GM19468 (cell line): ENCODE data around the gene RAD21L1.

ENCODE experiments used
- ATAC-seq: cut with Tn5 transposase; IDR thresholded peaks from one replicate; pipeline ENCODE4 v1.9.1; 2021; ENCODE audit warnings: mild to moderate bottlenecking, moderate library complexity, moderate number of reproducible peaks; ENCODE audit not compliant: unreplicated experiment; ENCODE audit errors: extremely low read depth

RAD21L1 gene

DNA sequence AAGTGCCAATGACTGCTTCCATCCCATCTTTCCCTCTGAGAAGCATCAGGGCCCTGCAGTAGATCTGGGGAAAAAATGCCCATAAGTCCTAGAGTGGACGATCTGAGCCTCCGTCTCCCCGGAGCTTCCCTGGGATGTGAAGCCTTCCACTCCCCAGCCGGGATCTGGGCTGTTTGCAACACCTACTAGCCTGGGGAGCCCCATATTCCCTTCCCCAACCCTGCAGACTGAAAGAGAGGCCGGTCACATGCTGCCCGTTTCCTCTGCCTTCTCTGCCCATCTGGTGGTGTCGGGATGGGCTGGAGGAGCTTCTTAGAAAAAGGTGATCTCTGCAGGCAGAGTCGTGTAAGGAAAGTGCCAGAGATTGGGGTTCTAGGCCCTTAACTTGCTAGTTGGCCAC lies 41.3 kb downstream of the RAD21L1 start:
- ATAC-seq, result no peak

DNA sequence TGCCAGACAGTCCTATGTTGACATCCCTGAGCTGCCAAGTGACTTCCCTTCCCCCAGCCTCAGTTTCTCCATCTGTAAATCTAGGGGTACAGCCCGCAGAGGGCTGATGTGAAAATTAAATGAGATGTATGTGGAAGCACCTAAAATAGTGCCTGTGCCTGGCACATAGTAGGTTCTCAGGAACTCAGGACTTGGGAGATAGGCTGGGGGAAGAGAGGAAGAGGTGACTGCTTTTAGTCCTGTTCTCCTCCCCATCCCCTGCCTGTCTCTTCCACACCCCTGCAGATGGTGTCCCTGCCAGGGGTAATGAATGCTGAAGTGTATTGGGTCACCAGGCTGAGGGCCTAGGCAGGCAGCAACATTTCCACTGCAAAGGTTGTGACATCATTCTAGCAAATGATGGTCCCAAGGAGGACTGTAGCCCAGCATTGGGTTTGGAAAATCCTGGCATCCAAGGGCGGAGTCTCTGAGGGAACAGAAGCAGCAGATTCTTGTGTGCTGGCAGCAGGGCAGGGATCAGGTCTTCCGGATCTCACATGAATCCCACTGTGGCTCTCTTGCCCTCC lies 42.0 kb downstream of the RAD21L1 start:
- no peak for ATAC-seq

DNA sequence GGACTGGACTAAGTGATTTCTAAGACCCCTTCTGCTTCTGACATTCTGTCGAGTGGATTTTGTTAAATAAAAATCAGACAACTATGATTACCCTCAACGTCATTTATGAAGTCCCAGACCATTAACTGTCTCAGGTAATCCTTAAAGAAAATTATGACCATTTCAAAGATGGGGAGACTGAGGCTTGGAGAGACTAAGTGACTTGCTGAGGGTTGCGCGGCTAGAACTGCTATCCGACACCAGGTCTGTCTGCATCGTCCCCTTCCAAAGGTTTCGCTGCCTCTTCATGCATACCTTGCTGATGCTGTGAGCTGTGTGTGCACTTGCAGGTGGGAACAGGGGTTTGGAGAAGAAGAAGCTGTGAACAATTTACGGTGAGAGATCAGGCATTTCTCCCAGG lies 43.4 kb downstream of the RAD21L1 start:
- no peak for ATAC-seq

DNA sequence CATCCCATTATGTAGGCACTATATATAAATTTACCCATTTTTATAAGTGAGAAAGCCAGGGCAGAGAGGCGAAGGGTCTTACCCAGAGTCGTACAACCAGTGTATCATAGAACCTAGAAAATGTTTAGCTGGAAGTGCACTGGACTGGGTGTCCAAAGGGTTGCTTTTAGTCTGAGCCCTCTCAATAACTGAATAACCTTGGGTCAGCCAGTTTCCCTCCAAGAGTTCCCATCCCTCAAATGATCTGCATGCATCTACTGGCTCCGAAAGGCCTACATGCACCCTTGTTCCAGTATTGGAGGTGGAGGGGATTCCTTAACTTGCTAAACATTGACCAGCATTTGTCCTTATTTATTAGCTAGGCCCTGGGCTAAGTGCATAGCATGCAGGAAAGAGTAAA lies 44.0 kb downstream of the RAD21L1 start:
- no peak for ATAC-seq

DNA sequence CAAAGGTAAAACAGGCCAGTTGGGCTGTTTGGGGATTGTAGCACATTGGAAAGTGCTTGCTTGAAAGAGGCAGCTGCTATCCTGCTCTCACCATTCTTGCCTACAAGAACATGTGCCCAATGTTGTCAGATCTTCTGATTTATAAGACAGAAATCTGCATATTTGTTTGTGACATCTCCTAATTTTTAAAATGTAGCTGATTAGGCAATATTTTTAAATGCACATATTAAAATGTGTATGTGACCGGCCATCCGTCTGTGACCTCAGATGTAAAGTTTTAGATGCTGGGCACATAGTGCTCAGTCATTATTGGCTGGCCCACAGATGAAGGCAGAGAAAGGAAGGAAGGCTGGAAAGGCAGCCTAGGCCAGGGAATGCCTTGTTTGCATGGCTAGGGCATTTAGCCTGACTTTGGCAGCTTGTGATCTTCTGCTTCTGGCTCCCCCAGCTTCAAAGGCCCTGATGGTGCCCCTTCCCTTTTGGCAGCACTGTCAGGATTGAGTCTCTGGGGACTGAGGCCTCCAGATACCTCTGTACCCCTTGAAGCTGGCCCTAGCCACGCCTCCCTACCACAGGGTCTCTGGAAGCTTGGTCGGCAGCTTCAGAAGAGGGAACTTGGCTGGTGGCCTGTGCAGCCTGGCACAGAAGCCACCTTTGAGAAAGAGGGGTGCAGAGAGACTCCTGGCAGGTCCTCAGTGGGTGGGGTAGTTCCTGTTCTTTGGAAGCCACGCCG lies 46.7 kb downstream of the RAD21L1 start:
- no peak for ATAC-seq

DNA sequence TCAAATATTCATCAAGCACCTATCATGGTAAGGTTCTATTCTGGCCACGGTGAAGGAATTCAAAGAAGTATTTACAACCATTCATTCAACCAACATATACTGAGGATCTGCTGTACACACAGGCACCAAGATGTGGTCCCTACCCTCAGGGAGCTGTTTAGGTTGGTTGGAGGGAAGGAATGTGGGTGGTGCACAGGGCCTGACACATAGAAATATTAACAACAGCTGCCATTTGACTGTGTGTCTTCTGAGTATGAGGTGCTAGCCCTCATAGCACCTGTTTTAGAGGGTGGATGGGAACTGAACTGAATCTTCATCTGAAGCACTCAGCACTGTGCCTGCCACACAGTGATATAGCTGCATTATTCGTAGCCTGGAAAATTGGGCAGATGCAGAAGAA lies 47.5 kb downstream of the RAD21L1 start:
- no peak for ATAC-seq

DNA sequence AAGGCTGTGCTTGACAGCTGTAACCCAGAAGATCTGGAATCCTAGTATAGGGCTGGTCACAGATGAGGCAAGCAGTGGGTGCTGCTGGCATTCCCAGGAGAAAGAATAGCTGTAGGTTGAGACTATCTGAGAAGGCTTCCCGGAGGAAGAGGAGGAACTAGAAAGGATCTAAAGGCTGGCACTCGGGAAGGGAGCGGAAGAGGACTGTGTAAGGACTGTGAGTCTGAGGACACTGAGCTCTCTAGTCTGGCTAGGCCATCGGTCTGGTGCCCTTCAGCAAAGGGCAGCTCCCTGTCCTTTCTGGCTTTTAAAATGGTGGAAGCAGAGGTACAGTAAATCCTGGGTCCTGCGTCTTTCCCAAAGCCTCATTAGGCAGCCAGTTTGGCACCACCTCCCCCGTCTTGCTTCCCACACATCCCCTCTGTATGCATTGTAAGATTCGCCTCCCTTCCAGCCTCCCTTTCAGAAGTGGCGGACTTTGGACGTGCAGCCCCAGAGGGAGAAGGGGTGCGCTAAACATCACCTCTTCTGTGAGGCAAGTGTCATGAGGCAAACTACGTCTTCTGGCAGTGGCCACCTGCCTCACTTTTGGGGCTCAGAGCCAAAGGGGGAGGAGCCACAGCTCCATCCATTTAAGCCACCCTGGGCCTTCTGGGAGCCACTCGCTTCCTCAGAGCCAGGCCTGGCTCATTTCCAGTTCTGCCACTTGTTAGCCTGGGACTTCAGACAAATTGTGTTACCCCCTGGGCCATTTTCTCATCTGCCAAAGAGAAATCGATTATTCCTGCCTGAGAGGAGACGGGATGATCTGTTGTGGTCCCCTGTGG lies 48.9 kb downstream of the RAD21L1 start:
- no peak for ATAC-seq

DNA sequence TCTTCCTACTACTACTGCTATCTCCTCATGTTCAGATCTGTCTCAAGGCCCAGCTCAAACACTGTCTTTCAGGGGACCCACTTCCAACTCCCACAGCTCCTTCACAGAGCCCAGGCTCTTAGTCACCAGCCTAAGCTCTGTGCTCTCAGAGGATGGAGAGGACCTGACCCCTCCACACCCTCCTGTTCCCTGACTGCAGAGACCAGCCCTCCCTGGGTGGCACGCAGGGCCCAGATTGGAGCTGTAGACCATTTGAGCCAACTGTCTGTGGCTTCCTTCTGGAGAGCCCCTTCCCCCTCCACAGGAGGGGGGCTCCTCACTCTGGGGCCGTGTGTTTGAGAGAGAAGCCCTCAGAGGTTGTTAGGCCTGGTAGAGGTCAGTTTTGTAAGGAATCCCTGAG lies 50.1 kb downstream of the RAD21L1 start:
- no peak for ATAC-seq

DNA sequence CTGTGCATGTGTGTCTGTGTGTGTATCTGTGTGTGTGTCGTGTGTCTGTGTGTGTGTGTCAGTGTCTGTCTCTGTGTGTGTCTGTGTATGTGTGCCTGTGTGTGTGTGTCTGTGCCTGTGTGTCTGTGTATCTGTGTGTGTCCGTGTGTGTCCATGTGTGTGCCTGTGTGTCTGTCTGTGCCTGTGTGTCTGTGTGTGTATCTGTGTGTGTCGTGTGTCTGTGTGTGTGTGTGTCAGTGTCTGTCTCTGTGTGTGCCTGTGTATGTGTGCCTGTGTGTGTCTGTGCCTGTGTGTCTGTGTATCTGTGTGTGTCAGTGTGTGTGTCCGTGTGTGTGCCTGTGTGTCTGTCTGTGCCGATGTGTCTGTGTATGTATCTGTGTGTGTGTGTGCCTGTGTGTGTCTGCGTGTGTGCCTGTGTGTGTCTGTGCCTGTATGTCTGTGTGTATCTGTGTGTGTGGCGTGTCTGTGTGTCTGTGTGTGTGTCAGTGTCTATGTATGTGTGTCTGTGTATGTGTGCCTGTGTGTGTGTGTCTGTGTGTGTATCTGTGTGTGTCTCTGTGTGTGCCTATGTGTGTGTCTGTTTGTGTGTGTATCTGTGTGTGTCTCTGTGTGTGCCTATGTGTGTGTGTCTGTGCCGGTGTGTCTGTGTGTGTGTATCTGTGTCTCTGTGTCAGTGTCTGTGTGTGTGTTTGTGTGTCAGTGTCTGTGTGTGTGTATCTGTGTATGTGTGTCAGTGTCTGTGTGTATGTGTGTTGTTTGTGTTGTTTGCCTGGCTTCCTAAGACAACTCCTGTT lies 51.9 kb downstream of the RAD21L1 start:
- ATAC-seq, result no peak

DNA sequence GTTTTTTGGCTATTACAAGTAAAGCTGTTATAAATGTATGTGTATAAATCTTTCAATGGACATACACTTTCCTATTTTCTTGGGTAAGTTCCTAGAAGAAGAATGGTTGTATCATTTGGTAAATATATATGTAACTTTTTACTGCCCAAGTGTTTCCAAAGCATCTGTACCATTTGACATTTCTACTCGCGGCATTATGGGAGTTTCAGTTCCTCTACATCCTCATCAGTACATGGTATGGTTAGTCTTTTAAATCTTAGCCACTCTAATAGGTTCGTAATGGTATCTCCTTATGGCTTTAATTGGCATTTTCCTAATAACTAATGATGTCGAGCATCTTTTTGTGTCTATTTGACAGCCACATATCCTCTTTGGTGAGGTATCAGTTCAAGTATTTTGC lies 53.1 kb downstream of the RAD21L1 start:
- ATAC-seq, result no peak

DNA sequence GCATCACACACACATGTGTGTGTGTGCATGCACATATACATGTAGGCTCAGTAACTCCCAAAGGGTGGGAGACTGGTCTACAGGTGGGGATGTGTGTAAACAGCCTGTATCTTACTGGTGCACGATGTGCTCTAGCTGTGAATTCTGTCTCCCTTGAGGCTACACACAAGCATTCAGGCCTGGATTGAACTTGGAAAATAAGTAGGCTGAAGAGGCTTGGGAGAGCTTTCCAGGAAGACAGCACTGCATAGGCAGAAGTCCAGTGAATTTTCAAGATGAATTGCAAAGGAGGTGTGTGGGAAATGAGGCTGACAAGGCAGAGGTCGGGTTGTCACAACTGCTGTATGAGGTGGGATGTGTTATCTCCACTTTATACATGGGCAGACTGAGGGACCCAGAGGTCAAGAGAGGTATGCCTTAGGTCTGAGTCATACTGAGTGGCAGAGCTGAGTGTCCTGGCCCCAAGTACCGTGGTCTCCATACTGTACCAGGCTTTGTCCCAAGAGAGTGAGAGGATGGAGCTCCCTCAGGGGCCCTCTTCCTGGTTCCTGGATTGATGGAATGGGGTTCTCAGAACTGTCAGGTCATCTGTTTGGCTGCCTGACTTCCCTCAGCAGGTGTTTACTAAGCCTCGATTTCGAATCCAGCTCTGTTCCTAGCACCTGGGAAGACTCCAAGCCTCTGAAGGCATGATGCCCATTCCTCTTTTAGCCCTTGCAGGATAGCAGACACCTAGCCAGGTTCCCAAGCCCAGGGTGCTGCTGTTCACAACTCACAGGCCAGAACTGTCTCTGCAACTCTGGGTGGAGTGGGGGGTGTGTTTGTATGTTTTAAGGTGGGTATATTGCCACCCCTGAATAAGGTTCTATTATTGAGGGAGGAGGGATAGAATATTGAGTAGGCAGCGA lies 54.6 kb downstream of the RAD21L1 start:
- ATAC-seq, result no peak

DNA sequence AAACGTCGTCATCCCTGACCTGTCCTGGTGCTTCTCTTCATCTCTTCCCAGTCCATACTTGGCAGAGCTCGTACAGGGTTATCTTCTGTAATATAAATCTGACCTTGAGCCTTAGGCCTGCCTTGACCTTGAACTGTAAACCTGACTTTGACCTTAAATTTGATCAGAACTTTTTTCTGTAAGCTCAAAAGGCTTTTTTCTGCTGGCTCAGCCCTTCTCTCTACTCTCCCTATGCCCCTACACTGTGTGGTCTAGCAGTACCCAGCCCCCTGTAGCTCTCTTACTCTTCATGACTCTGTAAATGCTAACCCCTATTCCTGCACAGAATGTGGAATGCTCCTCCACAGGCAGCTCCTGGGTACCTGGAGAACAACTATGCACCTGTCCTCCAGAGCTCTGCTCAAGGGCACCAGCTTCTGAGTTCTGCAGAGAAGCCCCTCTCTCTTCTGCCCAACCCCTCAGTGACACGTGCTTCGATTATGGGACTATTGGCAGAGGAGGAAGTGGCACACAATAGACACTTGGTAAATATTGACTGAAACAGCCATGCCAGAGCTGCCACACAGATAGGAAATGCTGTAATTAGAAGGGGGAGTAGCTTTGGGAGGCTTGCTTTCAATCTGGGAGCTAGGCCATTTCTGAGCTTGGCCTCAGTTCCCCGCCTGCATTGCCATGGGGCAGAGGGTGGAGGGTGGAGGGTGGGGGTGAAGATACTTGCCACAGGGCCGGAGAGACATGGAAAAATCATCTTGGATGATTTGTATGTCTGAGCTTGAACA lies 55.6 kb downstream of the RAD21L1 start:
- no peak for ATAC-seq

DNA sequence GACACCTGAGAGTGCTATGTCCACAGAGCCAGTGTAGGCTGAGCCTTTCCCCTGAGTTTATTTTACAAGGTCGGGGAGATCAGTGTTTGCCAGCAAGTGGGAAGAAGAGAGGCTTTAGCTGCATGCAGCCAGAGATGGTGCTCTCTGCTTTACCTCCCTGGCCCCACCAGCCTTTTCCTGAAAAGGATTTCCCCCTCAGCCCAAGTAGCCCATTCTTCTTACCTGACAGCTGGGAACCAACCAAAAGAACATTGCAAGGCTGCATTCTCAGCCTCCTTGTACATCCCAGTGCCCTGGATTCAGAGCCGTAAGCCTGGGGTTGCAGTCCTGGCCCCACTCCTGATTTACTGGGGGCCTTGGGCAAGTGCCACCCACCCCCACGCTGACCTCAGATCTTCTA lies 57.1 kb downstream of the RAD21L1 start:
- ATAC-seq, result no peak

DNA sequence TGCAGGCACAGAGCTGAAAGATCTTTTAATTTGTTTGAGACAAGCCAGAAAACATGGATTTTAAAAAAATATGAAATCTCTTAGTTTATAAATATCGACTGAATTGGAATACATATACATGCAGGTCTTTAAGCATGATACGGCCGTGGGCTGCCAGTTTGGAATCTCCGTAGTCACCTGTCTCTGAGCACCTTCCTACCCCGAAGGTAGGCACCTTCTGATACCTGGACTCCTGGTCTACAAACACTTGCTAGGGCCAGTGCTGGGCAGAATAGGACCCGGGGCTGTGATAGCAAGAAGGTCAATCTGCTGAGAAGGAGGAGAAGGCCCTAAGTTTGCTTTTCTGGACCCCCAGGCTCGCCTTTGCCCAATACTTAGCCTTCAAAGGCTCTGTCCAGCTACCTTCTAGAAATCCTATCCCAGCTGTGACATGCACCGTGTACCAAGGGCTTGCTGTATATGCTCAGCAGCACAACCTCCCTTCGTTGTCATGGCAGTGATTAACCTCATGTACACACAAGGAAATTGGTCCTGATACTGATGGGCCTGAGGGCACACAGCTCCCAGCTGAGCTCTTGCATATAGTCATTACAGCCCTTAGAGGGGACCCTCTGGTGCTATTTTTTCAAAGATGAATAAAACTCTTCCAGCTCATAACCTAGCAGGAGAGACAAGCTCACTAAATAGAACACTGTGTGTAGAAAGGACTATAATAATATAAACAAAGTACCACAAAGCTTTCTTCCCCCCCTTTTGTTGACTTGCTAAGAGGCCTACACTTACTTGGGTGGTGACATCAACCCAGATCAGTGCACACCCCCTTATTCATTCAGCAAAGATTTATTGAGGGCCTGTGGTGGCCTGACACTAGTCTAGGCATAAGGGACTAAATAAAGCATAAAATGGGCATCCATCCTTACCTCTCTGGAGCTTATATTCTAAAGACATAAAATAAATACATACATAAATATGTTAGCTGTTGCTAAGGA lies 58.0 kb downstream of the RAD21L1 start:
- no peak for ATAC-seq

DNA sequence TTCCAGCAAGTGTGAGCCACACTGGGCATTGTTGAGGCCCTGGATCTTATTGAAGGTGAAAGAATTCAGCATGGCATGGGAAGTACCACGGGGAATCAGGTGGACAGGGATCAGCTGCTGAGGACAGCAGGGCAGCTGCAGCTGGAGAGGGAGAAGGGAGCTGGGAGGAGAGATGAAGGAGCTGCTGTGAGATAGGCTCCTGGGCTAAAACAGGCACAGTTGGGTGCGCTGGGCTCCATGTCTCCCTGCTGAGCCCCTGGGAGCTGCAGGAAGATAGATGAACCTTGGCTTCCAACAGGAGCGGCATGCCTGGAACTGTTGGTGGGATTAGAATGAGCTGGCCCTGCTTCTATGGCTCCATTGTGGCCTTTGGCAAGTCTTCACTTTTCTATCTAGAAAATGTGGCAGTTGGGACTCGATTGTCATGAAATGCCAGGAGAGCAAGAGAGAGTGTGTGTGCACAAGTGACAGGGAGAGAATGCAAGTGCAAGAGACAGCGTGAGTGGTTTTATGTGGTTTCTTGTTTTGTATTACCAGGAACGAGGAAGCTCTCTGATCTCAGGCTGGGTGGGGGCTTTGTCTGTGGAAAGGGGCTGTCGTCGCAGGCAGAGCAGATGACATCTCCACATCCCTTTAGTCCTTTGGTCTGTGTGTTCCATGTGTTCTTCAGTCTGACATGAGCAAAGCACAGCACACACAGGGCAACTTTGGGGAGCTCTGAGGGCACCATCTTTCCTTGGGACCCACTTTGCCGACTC lies 60.6 kb downstream of the RAD21L1 start:
- no peak for ATAC-seq

DNA sequence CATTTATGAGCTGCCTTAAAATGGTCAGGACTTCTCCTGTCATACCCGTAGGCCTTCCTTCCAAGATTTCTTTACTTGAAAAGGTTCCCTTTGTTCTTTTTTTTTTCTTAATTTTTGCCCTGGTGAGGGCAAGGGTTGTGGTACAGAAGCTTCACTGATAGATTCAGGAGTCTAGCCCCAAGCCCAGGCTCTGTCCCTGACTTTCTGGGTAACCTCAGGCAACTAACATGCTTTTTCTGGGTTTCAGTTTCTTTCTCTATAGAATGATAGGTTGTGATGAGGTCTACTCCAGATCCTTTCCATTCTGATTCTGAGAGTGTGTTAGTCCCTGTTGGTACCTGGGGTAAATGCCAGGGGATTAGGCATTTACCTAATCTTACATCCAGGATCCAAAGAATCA lies 61.5 kb downstream of the RAD21L1 start:
- ATAC-seq, result no peak
